K562 (cell line): ENCODE measurements around the gene LDLR. TPM values are rescaled to one million over a fixed set of nuclear protein-coding genes. Genes with fewer than 3 reads are reported as not detected.

Experiments
- ATAC-seq: fragments of 200-7000 bp; cut with Tn5 transposase; 3 replicates; pipeline ENCODE4 v1.9.1; 2020; ENCODE audit warnings: moderate library complexity
- BruUV-seq: library from RNA; stranded (reverse); fragments of 400-500 nt; replicated peaks from 2 replicates; lab custom pipeline; 2021; lab: Mats Ljungman, UMichigan
- CTCF ChIA-PET: fragments of 300-600 bp; formaldehyde crosslinking; extraction: SDS; loops from one replicate; lab custom pipeline; 2021; ENCODE audit warnings: low intra/inter-chr PET ratio; lab: Yijun Ruan, JAX
- POLR2A ChIA-PET: fragments of 300-600, 350-650 bp; sonication (Branson Sonifier 250); formaldehyde crosslinking; extraction: SDS; loops from one replicate; lab custom pipeline; 2021; ENCODE audit warnings: antibody characterized with exemption, inconsistent platforms; lab: Yijun Ruan, JAX
- DNase-seq, 4 experiments: peaks; one replicate each; pipeline versions ENCODE4 v3.0.0 to v3.0.0-alpha.2; 2011 to 2018; ENCODE audit warnings: low spot score in 3 of 4, mixed read lengths in 3 of 4; ENCODE audit errors: extremely low read depth in 1 of 4
- FAIRE-seq: peaks from 2 replicates; lab custom pipeline; 2011; peaks lifted over from hg19 to GRCh38; lab: Jason Lieb, UNC
- H2AFZ ChIP-seq: 2 replicates; pipeline ENCODE4 v1.6.0; 2011; ENCODE audit warnings: low read depth, low read length, control low read depth, inconsistent platforms
- H3K27ac ChIP-seq: fragments of 200-600 bp; 3 replicates; pipeline ENCODE4 v1.8.0; 2011; ENCODE audit warnings: low read depth, mild to moderate bottlenecking, control low read depth, inconsistent platforms, low read length, moderate library complexity, mixed read lengths; ENCODE audit errors: extremely low read depth
- H3K27me3 ChIP-seq, 2 experiments: fragments of 300-600 bp in 1 of 2; 2 replicates in 1 of 2; 3 replicates in 1 of 2; pipeline versions ENCODE4 v1.6.0 to v1.8.0; 2011; ENCODE audit warnings: inconsistent platforms in 2 of 2, low read length in 2 of 2, mild to moderate bottlenecking in 1 of 2, mixed read lengths in 1 of 2, moderate library complexity in 1 of 2; ENCODE audit not compliant: control insufficient read depth in 2 of 2, insufficient read depth in 2 of 2
- H3K36me3 ChIP-seq: fragments of 300-600 bp; 3 replicates; pipeline ENCODE4 v1.8.0; 2011; ENCODE audit warnings: mild to moderate bottlenecking, low read length, inconsistent platforms; ENCODE audit not compliant: control insufficient read depth, insufficient read depth
- H3K4me1 ChIP-seq, 2 experiments: fragments of 200-600 bp in 1 of 2; replicated peaks in 1 of 2; 2 replicates in 1 of 2; 3 replicates in 1 of 2; pipeline versions ENCODE4 v1.5.1 to v1.8.0; 2011; ENCODE audit warnings: inconsistent platforms in 2 of 2, low read length in 2 of 2, mild to moderate bottlenecking in 1 of 2, mixed read lengths in 1 of 2, moderate library complexity in 1 of 2; ENCODE audit not compliant: control insufficient read depth in 2 of 2, insufficient read depth in 2 of 2
- H3K4me2 ChIP-seq: 2 replicates; pipeline ENCODE4 v1.6.1; 2011; ENCODE audit warnings: low read length, control low read depth, inconsistent platforms, mixed read lengths; ENCODE audit not compliant: insufficient read depth
- H3K4me3 ChIP-seq: fragments of 200-600 bp; sonication (generic), shearing (Covaris generic); 2 replicates; pipeline ENCODE4 v1.5.1; 2016; ENCODE audit warnings: control low read depth, inconsistent platforms
- H3K79me2 ChIP-seq: fragments of 200-600 bp; 3 replicates; pipeline ENCODE4 v1.8.0; 2011; ENCODE audit warnings: low read length, inconsistent platforms; ENCODE audit not compliant: control insufficient read depth, insufficient read depth
- H3K9ac ChIP-seq, 2 experiments: 2 replicates each; pipeline versions ENCODE4 v1.6.0 to v1.6.1; 2011; ENCODE audit warnings: low read depth in 2 of 2, low read length in 2 of 2, control low read depth in 1 of 2, inconsistent platforms in 1 of 2, mild to moderate bottlenecking in 1 of 2, mixed read lengths in 1 of 2; ENCODE audit not compliant: insufficient read depth in 1 of 2
- H3K9me1 ChIP-seq: one replicate; pipeline ENCODE4 v1.6.0; 2011; ENCODE audit warnings: inconsistent platforms, mild to moderate bottlenecking, low read length, moderate library complexity; ENCODE audit not compliant: control insufficient read depth, insufficient read depth
- H3K9me3 ChIP-seq: replicated peaks from 2 replicates; pipeline ENCODE4 v1.5.1; 2011; ENCODE audit warnings: low read depth, low read length, inconsistent platforms; ENCODE audit not compliant: control insufficient read depth, insufficient read depth
- H4K20me1 ChIP-seq: replicated peaks from 2 replicates; pipeline ENCODE4 v1.6.1; 2011; ENCODE audit warnings: low read length, inconsistent platforms, mixed read lengths; ENCODE audit not compliant: control insufficient read depth, insufficient read depth
- ARID1B ChIP-seq: fragments of 450-650 bp; IDR thresholded peaks from 2 replicates; pipeline ENCODE4 v1.6.1; 2016; ENCODE audit warnings: antibody characterized with exemption, mild to moderate bottlenecking, inconsistent platforms
- ATF3 ChIP-seq, 2 experiments: fragments of 450-650 bp in 1 of 2; sonication (generic) in 1 of 2; formaldehyde crosslinking in 1 of 2; IDR thresholded peaks in 1 of 2; conservative IDR thresholded peaks in 1 of 2; 2 replicates each; pipeline versions ENCODE4 v1.6.1 to v1.8.1; 2016 to 2023; ENCODE audit warnings: mild to moderate bottlenecking in 2 of 2, moderate library complexity in 2 of 2, inconsistent platforms in 1 of 2, missing genetic modification reagents in 1 of 2
- CTBP1 ChIP-seq: fragments of 450-650 bp; IDR thresholded peaks from 2 replicates; pipeline ENCODE4 v1.6.1; 2016; ENCODE audit warnings: borderline replicate concordance
- HDGF ChIP-seq: fragments of 450-650 bp; IDR thresholded peaks from 2 replicates; pipeline ENCODE4 v1.6.1; 2016
- HOXB6 ChIP-seq: fragments of 250-450 bp; sonication (Bioruptor Pico); IDR thresholded peaks from 2 replicates; pipeline ENCODE4 v1.5.1; 2022; ENCODE audit warnings: mild to moderate bottlenecking, borderline replicate concordance
- JUND ChIP-seq, 2 experiments: IDR thresholded peaks; 2 replicates in 1 of 2; 3 replicates in 1 of 2; pipeline ENCODE4 v1.6.1; 2011; ENCODE audit warnings: borderline replicate concordance in 2 of 2, low read depth in 2 of 2, low read length in 2 of 2, improper control_type of control experiment in 1 of 2, missing biosample characterization in 1 of 2, missing genetic modification characterization in 1 of 2, missing genetic modification reagents in 1 of 2
- POLR2G ChIP-seq: fragments of 200-400 bp; formaldehyde crosslinking; IDR thresholded peaks from 2 replicates; pipeline ENCODE4 v1.6.1; 2017; ENCODE audit warnings: low read depth, mild to moderate bottlenecking, antibody characterized with exemption, low read length, moderate library complexity
- STAT5B ChIP-seq: fragments of 250-450 bp; sonication (Bioruptor Pico); IDR thresholded peaks from 2 replicates; pipeline ENCODE4 v1.8.0; 2021; ENCODE audit warnings: mild to moderate bottlenecking, inconsistent platforms
- ZNF395 ChIP-seq: fragments of 200-800 bp; sonication (Bioruptor generic); IDR thresholded peaks from 2 replicates; pipeline ENCODE4 v1.6.1; 2017; ENCODE audit warnings: missing genetic modification characterization, missing compliant biosample characterization
- ZNF436 ChIP-seq: fragments of 250-450, 450-650 bp; sonication (Bioruptor Pico); formaldehyde crosslinking; IDR thresholded peaks from 2 replicates; pipeline ENCODE4 v1.7.0; 2020; ENCODE audit warnings: mild to moderate bottlenecking
- WGBS: fragments of 100-300 bp; shearing (Covaris generic); methylation state at CpG from one replicate; pipeline ENCODE4 v1.1.6; 2016; ENCODE audit warnings: low coverage, mixed read lengths; ENCODE audit not compliant: insufficient coverage; ENCODE audit errors: missing lambda C conversion rate; 5-methylcytosine and 5-hydroxymethylcytosine counted together
- in situ Hi-C: fragments of 300-500 bp; cut with MboI; formaldehyde crosslinking; loops from 4 replicates; pipeline ENCODE4 v1.15.0; 2018; ENCODE audit warnings: inconsistent platforms, mixed read lengths
- intact Hi-C: fragments of 100-400 bp; cut with micrococcal nuclease; formaldehyde crosslinking; loops from 2 replicates; pipeline ENCODE4 v1.14.2; 2022
- polyA plus RNA-seq, 8 experiments: library from polyadenylated mRNA; depleted of rRNA in 4 of 8; stranded (reverse) in 5 of 8; unstranded in 3 of 8; fragments of >200 nt; fragmentation: Nextera tagmentation in 2 of 8; fragmentation: Illumina TruSeq in 1 of 8; extraction: Ambion mirVana in 2 of 8; extraction: Trizol in 1 of 8; gene quantifications; 2 replicates each; pipeline versions ENCODE4 v1.2.1 to v1.2.3, GENCODE V29; 2011 to 2014; ENCODE audit warnings: inconsistent platforms in 1 of 8, missing spikeins in 1 of 8
- total RNA-seq, 7 experiments: library from RNA; depleted of rRNA in 6 of 7; stranded (reverse); fragments of >200 nt in 6 of 7; fragmentation: Illumina TruSeq in 2 of 7; extraction: Trizol in 2 of 7; gene quantifications; 2 replicates each; pipeline versions ENCODE4 v1.2.1 to v1.2.3, GENCODE V29; 2011 to 2021; ENCODE audit warnings: low replicate concordance in 1 of 7
- TF ChIP-seq, protein P1 (sequence below), 2 experiments: IDR thresholded peaks; 2 replicates each; pipeline ENCODE4 v1.6.1; 2012; ENCODE audit warnings: improper control_type of control experiment in 2 of 2, low read depth in 2 of 2, low read length in 2 of 2, borderline replicate concordance in 1 of 2
- TF ChIP-seq, protein P2 (sequence below): conservative IDR thresholded peaks from 2 replicates; pipeline ENCODE4 v1.6.1; 2011; ENCODE audit warnings: low read depth, mild to moderate bottlenecking, low read length; ENCODE audit not compliant: control insufficient read depth

Gene LDLR
- total and polyA plus RNA-seq, 9 of the 15 experiments (the other 6 are each of a cell fraction or from before 2014, with no cell fraction given), result 19.9 to 114 (median 56.3) TPM

DNA sequence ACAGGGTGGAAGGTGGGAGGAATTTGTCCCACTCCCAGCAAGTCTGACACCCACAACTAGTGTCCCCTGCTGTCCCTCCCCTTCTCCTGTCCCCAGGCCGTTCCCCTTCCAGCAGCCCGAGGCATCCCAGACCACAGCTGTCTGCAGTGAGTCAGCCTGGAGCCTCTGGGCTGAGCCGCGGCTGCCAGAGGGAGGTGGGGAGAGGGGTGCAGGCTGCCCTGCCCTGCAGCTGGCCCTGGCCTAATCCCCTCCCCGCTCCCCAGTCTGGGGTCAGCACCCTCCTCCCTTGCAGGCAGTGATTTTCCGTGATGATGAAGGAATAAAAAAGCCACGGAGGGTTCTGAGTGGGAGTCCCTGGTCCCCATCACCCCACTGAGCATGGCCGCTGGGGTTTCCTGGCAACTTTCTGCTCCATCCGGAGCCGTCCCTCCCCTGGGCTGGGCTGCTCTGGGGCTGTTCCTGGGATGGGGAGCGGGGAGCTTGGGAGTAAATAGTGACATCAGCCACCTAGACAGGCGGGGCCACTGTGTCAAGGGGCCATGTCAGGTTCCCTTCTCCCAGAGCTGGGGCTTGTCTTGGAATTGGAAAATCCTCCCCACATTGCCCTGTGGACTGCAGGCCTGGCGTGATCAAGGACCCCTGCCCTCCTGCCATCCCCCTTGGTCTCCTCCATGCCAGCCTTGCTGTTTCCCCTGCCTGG lies 49.5 kb downstream of the LDLR start:
- Histone ChIP-seq H3K9me1 (peaks cover 6% of the 10 kb centered on the region), H2AFZ (0 out of 2 replicates have a peak overlapping the region, but pooled peaks have one; percentile 38), H3K27ac (peak overlapping the region; percentile 50; the same call in 1 of the 3 replicates), H3K4me2 (peak overlapping the region; percentile 26; the same call in 1 of the 2 replicates), H4K20me1 (no peaks in the 10 kb centered on the region; the same call in 1 of the 2 replicates), H3K79me2 (no peaks in the 10 kb centered on the region), H3K4me3 (no peak overlapping the region), H3K27me3 (no peaks in the 10 kb centered on the region), H3K36me3 (peaks cover 5% of the 10 kb centered on the region; the same call in 2 of the 3 replicates), H3K9ac (peak overlapping the region in 1 of 2 experiments; percentile 87; a peak in 2 of 4 replicates), H3K4me1 (peaks cover 41 to 54% of the 10 kb centered on the region in 2 experiments), H3K9me3 (no peaks in the 10 kb centered on the region)
- in situ Hi-C loops, result no loop called here
- peak; percentile 60 for ATAC-seq
- POLR2A ChIA-PET, result interaction anchor here (0.5 to 2.0 kb wide), 8 partner anchors 8 to 1744 kb away, joined by 3 to 5 read pairs (median 3); partner anchors contain the start of gene KANK2
- peak; percentile 35 for FAIRE-seq
- no TSS peak for BruUV-seq
- 21% methylated on average over 13 of the region's 13 CpGs for WGBS
- intact Hi-C loops, result no loop called here
- CTCF ChIA-PET, result interaction anchor here (0.6 to 2.4 kb wide), 3 partner anchors 65 to 197 kb away, joined by 3 to 34 read pairs (median 4); no protein-coding TSS in a partner anchor
- DNase-seq, result peak; percentile 25 to 73 (median 45)
- TF ChIP-seq STAT5B (CRISPR knock-in tag) (no peak), HOXB6 (CRISPR knock-in tag) (no peak), HDGF (peak; percentile 15; the same call in 1 of the 2 replicates), CTBP1 (peak; percentile 29), ATF3 (IDR thresholded peaks at IDR 0.05) (peak; percentile 52), ATF3 (CRISPR knock-in tag; conservative IDR thresholded peaks at IDR 0.05) (no peak), POLR2G (peak; percentile 61), ZNF395 (CRISPR knock-in tag) (no peak), ARID1B (peak; percentile 15), JUND (IDR thresholded peaks at IDR 0.05; ENCODE audit: borderline replicate concordance, low read depth, low read length) (peak; percentile 66), JUND (tag; IDR thresholded peaks at IDR 0.05; ENCODE audit: borderline replicate concordance, low read depth, low read length) (no peak; the same call in 2 of the 3 replicates), ZNF436 (CRISPR knock-in tag) (no peak)
- TF ChIP-seq, protein P1, sequence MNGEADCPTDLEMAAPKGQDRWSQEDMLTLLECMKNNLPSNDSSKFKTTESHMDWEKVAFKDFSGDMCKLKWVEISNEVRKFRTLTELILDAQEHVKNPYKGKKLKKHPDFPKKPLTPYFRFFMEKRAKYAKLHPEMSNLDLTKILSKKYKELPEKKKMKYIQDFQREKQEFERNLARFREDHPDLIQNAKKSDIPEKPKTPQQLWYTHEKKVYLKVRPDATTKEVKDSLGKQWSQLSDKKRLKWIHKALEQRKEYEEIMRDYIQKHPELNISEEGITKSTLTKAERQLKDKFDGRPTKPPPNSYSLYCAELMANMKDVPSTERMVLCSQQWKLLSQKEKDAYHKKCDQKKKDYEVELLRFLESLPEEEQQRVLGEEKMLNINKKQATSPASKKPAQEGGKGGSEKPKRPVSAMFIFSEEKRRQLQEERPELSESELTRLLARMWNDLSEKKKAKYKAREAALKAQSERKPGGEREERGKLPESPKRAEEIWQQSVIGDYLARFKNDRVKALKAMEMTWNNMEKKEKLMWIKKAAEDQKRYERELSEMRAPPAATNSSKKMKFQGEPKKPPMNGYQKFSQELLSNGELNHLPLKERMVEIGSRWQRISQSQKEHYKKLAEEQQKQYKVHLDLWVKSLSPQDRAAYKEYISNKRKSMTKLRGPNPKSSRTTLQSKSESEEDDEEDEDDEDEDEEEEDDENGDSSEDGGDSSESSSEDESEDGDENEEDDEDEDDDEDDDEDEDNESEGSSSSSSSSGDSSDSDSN (IDR thresholded peaks at IDR 0.05; ENCODE audit: borderline replicate concordance in 1 of 2, low read depth in 2 of 2, low read length in 2 of 2), result peak in 1 of 2 experiments; percentile 77; a peak in 1 of 4 replicates
- TF ChIP-seq, protein P2, sequence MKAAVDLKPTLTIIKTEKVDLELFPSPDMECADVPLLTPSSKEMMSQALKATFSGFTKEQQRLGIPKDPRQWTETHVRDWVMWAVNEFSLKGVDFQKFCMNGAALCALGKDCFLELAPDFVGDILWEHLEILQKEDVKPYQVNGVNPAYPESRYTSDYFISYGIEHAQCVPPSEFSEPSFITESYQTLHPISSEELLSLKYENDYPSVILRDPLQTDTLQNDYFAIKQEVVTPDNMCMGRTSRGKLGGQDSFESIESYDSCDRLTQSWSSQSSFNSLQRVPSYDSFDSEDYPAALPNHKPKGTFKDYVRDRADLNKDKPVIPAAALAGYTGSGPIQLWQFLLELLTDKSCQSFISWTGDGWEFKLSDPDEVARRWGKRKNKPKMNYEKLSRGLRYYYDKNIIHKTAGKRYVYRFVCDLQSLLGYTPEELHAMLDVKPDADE, result peak; percentile 36; the same call in 1 of the 2 replicates
